Stomach (tissue), 4 donors: ENCODE data around the gene U2SURP.

Source experiments
- CTCF ChIP-seq, 7 experiments: fragments of 450-650 bp in 4 of 7; fragments of 200-600 bp in 3 of 7; sonication (generic) in 3 of 7; IDR thresholded peaks; one replicate each; pipeline ENCODE4 v1.5.1; 2016 to 2019; ENCODE audit warnings: antibody characterized with exemption in 7 of 7, control low read depth in 2 of 7, mild to moderate bottlenecking in 1 of 7
- EP300 ChIP-seq: sonication (generic); formaldehyde crosslinking; IDR thresholded peaks from one replicate; pipeline ENCODE4 v1.6.1; 2017; ENCODE audit warnings: antibody characterized with exemption
- POLR2AphosphoS5 ChIP-seq, 3 donors: sonication (generic); formaldehyde crosslinking; IDR thresholded peaks; one replicate each; pipeline ENCODE4 v1.6.1; 2016; ENCODE audit warnings: antibody characterized with exemption in 3 of 3

DNA sequence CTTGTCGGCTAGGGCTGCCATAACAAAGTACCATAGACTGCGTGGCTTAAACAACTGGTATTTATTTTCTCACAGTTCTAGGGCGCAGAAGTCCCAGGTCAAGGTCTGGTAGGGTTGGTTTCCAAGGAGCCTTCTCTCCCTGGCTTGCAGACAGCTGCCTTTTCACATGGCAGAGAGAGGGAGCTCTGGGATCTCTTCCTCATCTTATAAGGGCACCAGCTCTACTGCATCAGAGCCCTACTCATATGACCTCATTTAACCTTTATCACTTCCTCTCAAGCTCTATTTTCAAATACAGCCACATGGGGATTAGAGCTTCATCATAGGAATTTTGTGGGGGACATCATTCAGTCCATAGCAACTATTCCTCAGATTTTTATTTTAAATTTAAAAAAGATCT lies 20.3 kb upstream of the U2SURP start:
- TF ChIP-seq CTCF (IDR thresholded peaks at IDR 0.05) (no peak), POLR2AphosphoS5 (IDR thresholded peaks at IDR 0.05) (no peak), EP300 (no peak)
